ENCODE results near the gene RAB4A. TPM values are rescaled to one million over a fixed set of nuclear protein-coding genes. Genes with fewer than 3 reads are reported as not detected.
A peak's percentile ranks its signal among the peaks of the same experiment; 100 is the strongest.

The RAB4A gene
- total and polyA plus RNA-seq, 9 of the 15 experiments (the other 6 are each of a cell fraction or from before 2014, with no cell fraction given): 8.3 to 61.0 (median 26.7) TPM

DNA sequence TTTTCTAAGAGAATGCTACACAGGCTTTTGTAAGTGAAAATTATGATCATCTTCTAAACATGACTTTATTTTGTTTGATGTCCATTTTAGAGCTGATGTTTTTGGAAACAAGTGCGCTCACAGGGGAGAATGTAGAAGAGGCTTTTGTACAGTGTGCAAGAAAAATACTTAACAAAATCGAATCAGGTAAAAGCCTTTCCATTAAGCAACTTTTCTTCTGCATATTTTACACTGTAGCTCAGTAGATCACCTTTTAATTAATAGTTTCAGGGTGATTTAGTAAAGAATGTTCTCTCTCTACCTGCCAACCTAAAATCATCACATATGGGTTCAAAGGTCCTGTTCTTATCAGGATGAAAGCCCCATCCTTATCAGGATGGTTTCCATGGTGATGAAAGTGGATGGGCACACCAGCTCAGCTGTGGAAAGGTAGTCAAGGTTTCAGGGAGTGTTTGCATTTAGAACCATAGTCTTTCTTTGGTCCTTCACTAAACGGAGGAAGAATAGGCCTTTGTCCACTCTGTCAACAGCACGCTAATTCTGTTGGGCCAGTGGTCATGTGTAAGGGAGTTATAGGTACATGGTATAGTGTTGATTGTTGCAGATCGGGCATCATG is 28.1 kb downstream of the RAB4A start:
- Histone ChIP-seq H3K27ac (ENCODE audit: extremely low read depth, low read depth, low read length) (no peak overlapping the region), H3K4me1 (replicated peaks in 1 of 2; ENCODE audit: control insufficient read depth in 2 of 2, insufficient read depth in 2 of 2, low read length in 2 of 2) (no peaks in the 10 kb centered on the region), H3K4me2 (ENCODE audit: insufficient read depth, low read length) (no peak overlapping the region), H3K79me2 (ENCODE audit: control insufficient read depth, insufficient read depth, low read length) (no peaks in the 10 kb centered on the region), H3K9me1 (ENCODE audit: control insufficient read depth, insufficient read depth, low read length) (no peaks in the 10 kb centered on the region), H2AFZ (ENCODE audit: low read depth, low read length) (no peak overlapping the region), H3K9ac (ENCODE audit: insufficient read depth in 1 of 2, low read depth in 2 of 2, low read length in 2 of 2) (no peak overlapping the region), H4K20me1 (replicated peaks; ENCODE audit: control insufficient read depth, insufficient read depth, low read length) (no peaks in the 10 kb centered on the region), H3K36me3 (ENCODE audit: control insufficient read depth, insufficient read depth, low read length) (peaks cover 61% of the 10 kb centered on the region), H3K27me3 (ENCODE audit: control insufficient read depth in 2 of 2, insufficient read depth in 2 of 2, low read length in 2 of 2) (no peaks in the 10 kb centered on the region), H3K4me3 (no peak overlapping the region), H3K9me3 (replicated peaks; ENCODE audit: control insufficient read depth, insufficient read depth, low read depth, low read length) (no peaks in the 10 kb centered on the region)
- intact Hi-C loops (cut with micrococcal nuclease) (no loop called here), in situ Hi-C loops (cut with MboI) (no loop called here)
- no peak for ATAC-seq
- FAIRE-seq: no peak
- POLR2A ChIA-PET: interaction anchor here (1.1 kb wide), 1 partner anchor 9 kb away, joined by 3 read pairs; no protein-coding TSS in a partner anchor
- CTCF ChIA-PET (ENCODE audit: low intra/inter-chr PET ratio): no interaction called here
- 94% methylated on average over 5 of the region's 5 CpGs for WGBS (ENCODE audit: insufficient coverage, low coverage, missing lambda C conversion rate)
- TF ChIP-seq ZNF263 (CRISPR knock-in tag; IDR thresholded peaks at IDR 0.05; ENCODE audit: borderline replicate concordance) (no peak), RFX1 (IDR thresholded peaks at IDR 0.05) (peak; percentile 60)
- DNase-seq (ENCODE audit: extremely low read depth in 1 of 4, low spot score in 3 of 4): no peak
- BruUV-seq (replicated peaks): no TSS peak

GRCh38 chr1:229300099-229300757 is 29.3 kb downstream of the RAB4A start:
- Histone ChIP-seq H4K20me1 (replicated peaks; ENCODE audit: control insufficient read depth, insufficient read depth, low read length) (no peaks in the 10 kb centered on the region), H3K9me1 (ENCODE audit: control insufficient read depth, insufficient read depth, low read length) (no peaks in the 10 kb centered on the region), H3K9me3 (replicated peaks; ENCODE audit: control insufficient read depth, insufficient read depth, low read depth, low read length) (no peaks in the 10 kb centered on the region), H3K79me2 (ENCODE audit: control insufficient read depth, insufficient read depth, low read length) (no peaks in the 10 kb centered on the region), H3K4me2 (ENCODE audit: insufficient read depth, low read length) (no peak overlapping the region), H3K27me3 (ENCODE audit: control insufficient read depth in 2 of 2, insufficient read depth in 2 of 2, low read length in 2 of 2) (no peaks in the 10 kb centered on the region), H3K36me3 (ENCODE audit: control insufficient read depth, insufficient read depth, low read length) (peaks cover 67% of the 10 kb centered on the region), H2AFZ (ENCODE audit: low read depth, low read length) (no peak overlapping the region), H3K4me1 (replicated peaks in 1 of 2; ENCODE audit: control insufficient read depth in 2 of 2, insufficient read depth in 2 of 2, low read length in 2 of 2) (no peaks in the 10 kb centered on the region), H3K4me3 (no peak overlapping the region), H3K9ac (ENCODE audit: insufficient read depth in 1 of 2, low read depth in 2 of 2, low read length in 2 of 2) (no peak overlapping the region), H3K27ac (ENCODE audit: extremely low read depth, low read depth, low read length) (no peak overlapping the region)
- ATAC-seq (peak; percentile 50; the same call in 1 of the 3 replicates), FAIRE-seq (no peak), DNase-seq (ENCODE audit: extremely low read depth in 1 of 4, low spot score in 3 of 4) (peak in 1 of 4 experiments; percentile 30)
- ChIA-PET POLR2A (interaction anchor here (1.1 kb wide), 1 partner anchor 8 kb away, joined by 3 read pairs; no protein-coding TSS in a partner anchor), CTCF (ENCODE audit: low intra/inter-chr PET ratio) (no interaction called here)
- intact Hi-C loops (cut with micrococcal nuclease) (no loop called here), in situ Hi-C loops (cut with MboI) (no loop called here)
- no TSS peak for BruUV-seq (replicated peaks)
- WGBS (ENCODE audit: insufficient coverage, low coverage, missing lambda C conversion rate): 69% methylated on average over 6 of the region's 6 CpGs
- TF ChIP-seq CTBP1 (IDR thresholded peaks at IDR 0.05; ENCODE audit: borderline replicate concordance): 0 out of 2 replicates have a peak, but pooled peaks have one; percentile 24
- no peak for TF ChIP-seq TBP (optimal IDR thresholded peaks at IDR 0.05; ENCODE audit: low read depth, low read length)
- TF ChIP-seq CBFA2T3 (IDR thresholded peaks at IDR 0.05): peak; percentile 66
- TF ChIP-seq TEAD2 (tag; IDR thresholded peaks at IDR 0.05): no peak
- TF ChIP-seq POLR3G (IDR thresholded peaks at IDR 0.05; ENCODE audit: extremely low read depth, insufficient read length, insufficient replicate concordance): no peak
- TF ChIP-seq ZNF263 (CRISPR knock-in tag; IDR thresholded peaks at IDR 0.05; ENCODE audit: borderline replicate concordance): no peak
- no peak for TF ChIP-seq ASH1L (IDR thresholded peaks at IDR 0.05; ENCODE audit: borderline replicate concordance, low read depth, partially characterized antibody)
- TF ChIP-seq KLF13 (tag; IDR thresholded peaks at IDR 0.05; ENCODE audit: borderline replicate concordance, low read depth): no peak
- TF ChIP-seq FOSL1 (tag; conservative IDR thresholded peaks at IDR 0.05): peak; percentile 39; the same call in 1 of the 2 replicates
- peak; percentile 42; the same call in 1 of the 2 replicates for TF ChIP-seq TCF3 (CRISPR knock-in tag; IDR thresholded peaks at IDR 0.05)
- TF ChIP-seq CHD4 (IDR thresholded peaks at IDR 0.05; ENCODE audit: insufficient read depth, insufficient replicate concordance, low read depth, low read length, poor library complexity, severe bottlenecking): no peak
- TF ChIP-seq CREM (IDR thresholded peaks at IDR 0.05; ENCODE audit: low read depth): no peak
- no peak for TF ChIP-seq TOE1 (IDR thresholded peaks at IDR 0.05; ENCODE audit: borderline replicate concordance)
- no peak for TF ChIP-seq TOE1 (CRISPR knock-in tag; IDR thresholded peaks at IDR 0.05; ENCODE audit: borderline replicate concordance, low read depth)
- peak; percentile 28; the same call in 1 of the 2 replicates for TF ChIP-seq CBFA2T2 (conservative IDR thresholded peaks at IDR 0.05)
